ENCODE results near the gene GATA2.

DNA sequence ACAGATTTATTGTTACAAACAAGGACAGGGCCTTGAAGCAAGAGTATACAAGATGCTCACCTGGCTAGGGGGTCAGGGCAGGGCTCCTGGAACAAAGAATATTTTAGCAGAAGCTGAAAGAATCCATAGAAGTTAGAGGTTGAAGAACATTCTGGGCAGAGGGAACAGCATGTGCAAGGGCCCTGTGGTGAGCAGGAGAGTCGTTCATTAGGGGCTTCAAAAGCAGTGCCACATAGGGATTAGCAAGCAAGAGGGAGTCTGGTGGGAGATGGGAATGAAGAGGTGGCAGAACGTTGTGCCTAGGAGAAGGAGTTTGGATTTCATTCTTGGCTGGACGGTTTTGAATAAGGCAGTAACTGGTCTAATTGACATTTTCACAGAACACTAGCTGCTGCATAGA lies 49.2 kb downstream of the GATA2 start:
- TF ChIP-seq, protein P1, sequence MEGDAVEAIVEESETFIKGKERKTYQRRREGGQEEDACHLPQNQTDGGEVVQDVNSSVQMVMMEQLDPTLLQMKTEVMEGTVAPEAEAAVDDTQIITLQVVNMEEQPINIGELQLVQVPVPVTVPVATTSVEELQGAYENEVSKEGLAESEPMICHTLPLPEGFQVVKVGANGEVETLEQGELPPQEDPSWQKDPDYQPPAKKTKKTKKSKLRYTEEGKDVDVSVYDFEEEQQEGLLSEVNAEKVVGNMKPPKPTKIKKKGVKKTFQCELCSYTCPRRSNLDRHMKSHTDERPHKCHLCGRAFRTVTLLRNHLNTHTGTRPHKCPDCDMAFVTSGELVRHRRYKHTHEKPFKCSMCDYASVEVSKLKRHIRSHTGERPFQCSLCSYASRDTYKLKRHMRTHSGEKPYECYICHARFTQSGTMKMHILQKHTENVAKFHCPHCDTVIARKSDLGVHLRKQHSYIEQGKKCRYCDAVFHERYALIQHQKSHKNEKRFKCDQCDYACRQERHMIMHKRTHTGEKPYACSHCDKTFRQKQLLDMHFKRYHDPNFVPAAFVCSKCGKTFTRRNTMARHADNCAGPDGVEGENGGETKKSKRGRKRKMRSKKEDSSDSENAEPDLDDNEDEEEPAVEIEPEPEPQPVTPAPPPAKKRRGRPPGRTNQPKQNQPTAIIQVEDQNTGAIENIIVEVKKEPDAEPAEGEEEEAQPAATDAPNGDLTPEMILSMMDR (IDR thresholded peaks at IDR 0.05; ENCODE audit: insufficient read depth, low read length) = no peak
- TF ChIP-seq, protein P2, sequence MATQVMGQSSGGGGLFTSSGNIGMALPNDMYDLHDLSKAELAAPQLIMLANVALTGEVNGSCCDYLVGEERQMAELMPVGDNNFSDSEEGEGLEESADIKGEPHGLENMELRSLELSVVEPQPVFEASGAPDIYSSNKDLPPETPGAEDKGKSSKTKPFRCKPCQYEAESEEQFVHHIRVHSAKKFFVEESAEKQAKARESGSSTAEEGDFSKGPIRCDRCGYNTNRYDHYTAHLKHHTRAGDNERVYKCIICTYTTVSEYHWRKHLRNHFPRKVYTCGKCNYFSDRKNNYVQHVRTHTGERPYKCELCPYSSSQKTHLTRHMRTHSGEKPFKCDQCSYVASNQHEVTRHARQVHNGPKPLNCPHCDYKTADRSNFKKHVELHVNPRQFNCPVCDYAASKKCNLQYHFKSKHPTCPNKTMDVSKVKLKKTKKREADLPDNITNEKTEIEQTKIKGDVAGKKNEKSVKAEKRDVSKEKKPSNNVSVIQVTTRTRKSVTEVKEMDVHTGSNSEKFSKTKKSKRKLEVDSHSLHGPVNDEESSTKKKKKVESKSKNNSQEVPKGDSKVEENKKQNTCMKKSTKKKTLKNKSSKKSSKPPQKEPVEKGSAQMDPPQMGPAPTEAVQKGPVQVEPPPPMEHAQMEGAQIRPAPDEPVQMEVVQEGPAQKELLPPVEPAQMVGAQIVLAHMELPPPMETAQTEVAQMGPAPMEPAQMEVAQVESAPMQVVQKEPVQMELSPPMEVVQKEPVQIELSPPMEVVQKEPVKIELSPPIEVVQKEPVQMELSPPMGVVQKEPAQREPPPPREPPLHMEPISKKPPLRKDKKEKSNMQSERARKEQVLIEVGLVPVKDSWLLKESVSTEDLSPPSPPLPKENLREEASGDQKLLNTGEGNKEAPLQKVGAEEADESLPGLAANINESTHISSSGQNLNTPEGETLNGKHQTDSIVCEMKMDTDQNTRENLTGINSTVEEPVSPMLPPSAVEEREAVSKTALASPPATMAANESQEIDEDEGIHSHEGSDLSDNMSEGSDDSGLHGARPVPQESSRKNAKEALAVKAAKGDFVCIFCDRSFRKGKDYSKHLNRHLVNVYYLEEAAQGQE (IDR thresholded peaks at IDR 0.05; ENCODE audit: insufficient replicate concordance, low read depth) = no peak
- TF ChIP-seq POLR2AphosphoS5 (IDR thresholded peaks at IDR 0.05; ENCODE audit: low read depth) (no peak), SPI1 (IDR thresholded peaks at IDR 0.05; ENCODE audit: borderline replicate concordance, low read depth) (no peak), GABPA (IDR thresholded peaks at IDR 0.05; ENCODE audit: low read depth) (no peak)
